Mesothelial cell of epicardium (in vitro differentiated cells): Measurements from ENCODE around the gene ZNF544. TPM values are rescaled to one million over a fixed set of nuclear protein-coding genes. Genes with fewer than 3 reads are reported as not detected.

Experiments
- DNase-seq, 2 experiments: peaks; one replicate each; pipeline ENCODE4 v3.0.0; 2021; ENCODE audit warnings: low spot score in 2 of 2; ENCODE audit not compliant: unreplicated experiment in 2 of 2
- H3K27ac Mint-ChIP-seq: 2 replicates; pipeline ENCODE4 v1.8.0; 2021; ENCODE audit warnings: mixed read lengths
- H3K27me3 Mint-ChIP-seq: 2 replicates; pipeline ENCODE4 v1.8.0; 2021; ENCODE audit warnings: low read depth, mixed read lengths
- H3K36me3 Mint-ChIP-seq: 2 replicates; pipeline ENCODE4 v1.8.0; 2021; ENCODE audit warnings: mixed read lengths
- H3K4me1 Mint-ChIP-seq: 2 replicates; pipeline ENCODE4 v1.8.0; 2021; ENCODE audit warnings: mixed read lengths
- H3K4me3 Mint-ChIP-seq: 2 replicates; pipeline ENCODE4 v1.8.0; 2021; ENCODE audit warnings: mild to moderate bottlenecking, moderate library complexity, mixed read lengths
- H3K9me3 Mint-ChIP-seq: 2 replicates; pipeline ENCODE4 v1.8.0; 2021; ENCODE audit warnings: mixed read lengths
- total RNA-seq: library from RNA; stranded (reverse); gene quantifications from 3 replicates; pipeline ENCODE4 v1.2.1, GENCODE V29; 2021
- TF ChIP-seq, protein P1 (sequence below): fragments of 200-600 bp; sonication (generic); IDR thresholded peaks from one replicate; pipeline ENCODE4 v1.5.0; 2021; ENCODE audit warnings: antibody characterized with exemption; ENCODE audit not compliant: unreplicated experiment

The ZNF544 gene
- total RNA-seq = 62.7 to 63.5 TPM (median 63.3 TPM) in 3 replicates

GRCh38 chr19:58228585-58229254 lies at the start of gene ZNF544:
TSS of gene ZNF544 (plus strand) at chr19:58228914. CDS start at chr19:58244024, 15,110 bp downstream.
- no peaks in the 10 kb centered on the region for H3K27me3 Mint-ChIP-seq
- DNase-seq = peak; percentile 58 to 79

GRCh38 chr19:58181902-58182576 lies 46.7 kb upstream of the ZNF544 start:
- Mint-ChIP-seq H3K4me3 (peak overlapping the region; percentile 91), H3K27ac (peak overlapping the region; percentile 99), H3K9me3 (peaks cover 50% of the 10 kb centered on the region), H3K4me1 (peaks cover 8% of the 10 kb centered on the region), H3K36me3 (peaks cover 67% of the 10 kb centered on the region), H3K27me3 (no peaks in the 10 kb centered on the region)
- TF ChIP-seq, protein P1, sequence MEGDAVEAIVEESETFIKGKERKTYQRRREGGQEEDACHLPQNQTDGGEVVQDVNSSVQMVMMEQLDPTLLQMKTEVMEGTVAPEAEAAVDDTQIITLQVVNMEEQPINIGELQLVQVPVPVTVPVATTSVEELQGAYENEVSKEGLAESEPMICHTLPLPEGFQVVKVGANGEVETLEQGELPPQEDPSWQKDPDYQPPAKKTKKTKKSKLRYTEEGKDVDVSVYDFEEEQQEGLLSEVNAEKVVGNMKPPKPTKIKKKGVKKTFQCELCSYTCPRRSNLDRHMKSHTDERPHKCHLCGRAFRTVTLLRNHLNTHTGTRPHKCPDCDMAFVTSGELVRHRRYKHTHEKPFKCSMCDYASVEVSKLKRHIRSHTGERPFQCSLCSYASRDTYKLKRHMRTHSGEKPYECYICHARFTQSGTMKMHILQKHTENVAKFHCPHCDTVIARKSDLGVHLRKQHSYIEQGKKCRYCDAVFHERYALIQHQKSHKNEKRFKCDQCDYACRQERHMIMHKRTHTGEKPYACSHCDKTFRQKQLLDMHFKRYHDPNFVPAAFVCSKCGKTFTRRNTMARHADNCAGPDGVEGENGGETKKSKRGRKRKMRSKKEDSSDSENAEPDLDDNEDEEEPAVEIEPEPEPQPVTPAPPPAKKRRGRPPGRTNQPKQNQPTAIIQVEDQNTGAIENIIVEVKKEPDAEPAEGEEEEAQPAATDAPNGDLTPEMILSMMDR = no peak
- no peak for DNase-seq

More at GRCh38 chr19:58228585-58229254, at the start of gene ZNF544:
- peak within 1 kb of the TSS; percentile 93 for H3K4me3 Mint-ChIP-seq
- peaks cover 14% of the 10 kb centered on the region for H3K9me3 Mint-ChIP-seq
- TF ChIP-seq, protein P1 = peak; percentile 11
- H3K27ac Mint-ChIP-seq = peak within 1 kb of the TSS; percentile 97
- H3K4me1 Mint-ChIP-seq = peaks cover 20% of the 10 kb centered on the region
- peaks cover 48% of the 10 kb centered on the region for H3K36me3 Mint-ChIP-seq

DNA sequence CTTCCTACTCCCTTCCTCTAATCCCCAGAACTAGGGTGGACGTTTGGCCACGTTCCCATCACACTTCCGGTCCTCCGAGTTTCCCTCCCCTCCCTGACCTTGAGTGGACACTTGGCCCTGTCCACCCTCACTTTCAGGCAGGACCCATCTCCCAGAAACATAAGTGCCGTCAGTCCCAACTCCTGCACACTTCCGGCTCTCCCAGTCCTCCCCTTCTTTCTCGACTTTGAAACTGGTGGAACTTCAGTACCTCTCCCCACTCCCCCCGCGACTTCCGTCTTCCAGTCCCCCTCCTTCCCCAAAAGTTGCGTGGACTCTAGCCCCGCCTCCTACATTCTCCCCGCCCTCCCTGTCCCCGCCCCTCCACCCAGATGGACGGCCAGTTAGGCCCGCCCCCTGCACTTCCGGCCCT lies 46.1 kb upstream of the ZNF544 start:
- Mint-ChIP-seq H3K9me3 (peaks cover 45% of the 10 kb centered on the region), H3K4me3 (peak overlapping the region; percentile 91)

GRCh38 chr19:58182989-58183816 lies 45.5 kb upstream of the ZNF544 start, which contains the start of gene ZNF274:
TSS of gene ZNF274 (plus strand) at chr19:58183061. CDS start at chr19:58183966, 905 bp downstream.
- TF ChIP-seq, protein P1 = no peak
- Mint-ChIP-seq H3K27ac (peak within 1 kb of the TSS; percentile 99), H3K9me3 (peaks cover 39% of the 10 kb centered on the region), H3K27me3 (no peaks in the 10 kb centered on the region), H3K4me1 (peaks cover 8% of the 10 kb centered on the region), H3K4me3 (peak within 1 kb of the TSS; percentile 91), H3K36me3 (peaks cover 67% of the 10 kb centered on the region)
- peak; percentile 88 to 93 for DNase-seq

More for the DNA sequence above, 46.1 kb upstream of the ZNF544 start:
- TF ChIP-seq, protein P1 = no peak
- Mint-ChIP-seq H3K36me3 (peaks cover 67% of the 10 kb centered on the region), H3K4me1 (peaks cover 8% of the 10 kb centered on the region), H3K27ac (peak overlapping the region; percentile 99), H3K27me3 (no peaks in the 10 kb centered on the region)
- no peak for DNase-seq

DNA sequence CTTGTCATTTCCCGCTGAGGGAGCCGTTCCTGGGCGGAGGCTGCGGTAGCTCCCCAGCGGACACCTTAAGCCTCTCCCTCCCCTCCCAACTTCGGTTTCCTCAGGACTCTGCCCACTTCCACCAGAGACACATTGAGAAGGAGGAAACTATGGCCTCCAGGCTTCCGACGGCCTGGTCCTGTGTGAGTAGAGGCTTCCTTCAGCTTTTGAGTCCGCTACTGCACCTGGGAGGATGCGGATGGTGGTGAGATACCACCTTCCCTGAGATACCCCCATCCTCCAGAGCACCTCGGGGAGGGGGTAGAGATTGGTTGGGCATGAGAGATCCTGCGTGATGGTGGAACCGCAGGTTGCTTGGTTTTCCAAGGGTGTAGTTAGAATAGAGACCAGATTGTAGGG lies 44.9 kb upstream of the ZNF544 start:
- no peak for DNase-seq
- peaks cover 65% of the 10 kb centered on the region for H3K36me3 Mint-ChIP-seq
- peak overlapping the region; percentile 99 for H3K27ac Mint-ChIP-seq
- peaks cover 37% of the 10 kb centered on the region for H3K9me3 Mint-ChIP-seq
- peak overlapping the region; percentile 91 for H3K4me3 Mint-ChIP-seq
- peaks cover 8% of the 10 kb centered on the region for H3K4me1 Mint-ChIP-seq
- H3K27me3 Mint-ChIP-seq = no peaks in the 10 kb centered on the region
- TF ChIP-seq, protein P1 = no peak
